ENCODE measurements around the gene ANGPTL2. TPM values are rescaled to one million over a fixed set of nuclear protein-coding genes. Genes with fewer than 3 reads are reported as not detected.

The ANGPTL2 gene
- total and polyA plus RNA-seq, 2 experiments from 2014 or later = 3.0 to 5.8 TPM

- Histone ChIP-seq H3K36me3 (no peaks in the 10 kb centered on the region), H3K9me3 (ENCODE audit: low read depth) (no peaks in the 10 kb centered on the region), H3K27ac (no peak overlapping the region), H3K27me3 (no peaks in the 10 kb centered on the region), H3K4me3 (no peak overlapping the region), H3K4me1 (ENCODE audit: low read depth) (peaks cover 12% of the 10 kb centered on the region)
- DNase-seq (ENCODE audit: low read depth in 1 of 2, low spot score in 1 of 2) = peak; percentile 59 to 78
- TF ChIP-seq, protein P1, sequence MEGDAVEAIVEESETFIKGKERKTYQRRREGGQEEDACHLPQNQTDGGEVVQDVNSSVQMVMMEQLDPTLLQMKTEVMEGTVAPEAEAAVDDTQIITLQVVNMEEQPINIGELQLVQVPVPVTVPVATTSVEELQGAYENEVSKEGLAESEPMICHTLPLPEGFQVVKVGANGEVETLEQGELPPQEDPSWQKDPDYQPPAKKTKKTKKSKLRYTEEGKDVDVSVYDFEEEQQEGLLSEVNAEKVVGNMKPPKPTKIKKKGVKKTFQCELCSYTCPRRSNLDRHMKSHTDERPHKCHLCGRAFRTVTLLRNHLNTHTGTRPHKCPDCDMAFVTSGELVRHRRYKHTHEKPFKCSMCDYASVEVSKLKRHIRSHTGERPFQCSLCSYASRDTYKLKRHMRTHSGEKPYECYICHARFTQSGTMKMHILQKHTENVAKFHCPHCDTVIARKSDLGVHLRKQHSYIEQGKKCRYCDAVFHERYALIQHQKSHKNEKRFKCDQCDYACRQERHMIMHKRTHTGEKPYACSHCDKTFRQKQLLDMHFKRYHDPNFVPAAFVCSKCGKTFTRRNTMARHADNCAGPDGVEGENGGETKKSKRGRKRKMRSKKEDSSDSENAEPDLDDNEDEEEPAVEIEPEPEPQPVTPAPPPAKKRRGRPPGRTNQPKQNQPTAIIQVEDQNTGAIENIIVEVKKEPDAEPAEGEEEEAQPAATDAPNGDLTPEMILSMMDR (IDR thresholded peaks at IDR 0.05; ENCODE audit: low read depth, low read length) = no peak
These were observed 22.4 kb upstream of the ANGPTL2 start for GRCh38 chr9:127144670-127145445.

GRCh38 chr9:127143920-127144465, 21.6 kb upstream of the ANGPTL2 start:
- no peaks in the 10 kb centered on the region for H3K27me3 ChIP-seq
- peaks cover 12% of the 10 kb centered on the region for H3K4me1 ChIP-seq (ENCODE audit: low read depth)
- H3K9me3 ChIP-seq (ENCODE audit: low read depth) = no peaks in the 10 kb centered on the region
- H3K4me3 ChIP-seq = no peak overlapping the region
- H3K27ac ChIP-seq = no peak overlapping the region
- TF ChIP-seq, protein P1 (IDR thresholded peaks at IDR 0.05; ENCODE audit: low read depth, low read length) = no peak
- no peaks in the 10 kb centered on the region for H3K36me3 ChIP-seq
- DNase-seq (ENCODE audit: low read depth in 1 of 2, low spot score in 1 of 2) = no peak

GRCh38 chr9:127142931-127143464, 20.6 kb upstream of the ANGPTL2 start:
- peaks cover 12% of the 10 kb centered on the region for H3K4me1 ChIP-seq (ENCODE audit: low read depth)
- H3K27me3 ChIP-seq = no peaks in the 10 kb centered on the region
- no peak overlapping the region for H3K4me3 ChIP-seq
- TF ChIP-seq, protein P1 (IDR thresholded peaks at IDR 0.05; ENCODE audit: low read depth, low read length) = no peak
- no peak for DNase-seq (ENCODE audit: low read depth in 1 of 2, low spot score in 1 of 2)
- no peak overlapping the region for H3K27ac ChIP-seq
- H3K9me3 ChIP-seq (ENCODE audit: low read depth) = no peaks in the 10 kb centered on the region
- no peaks in the 10 kb centered on the region for H3K36me3 ChIP-seq

GRCh38 chr9:127142291-127142690, 19.9 kb upstream of the ANGPTL2 start:
- no peaks in the 10 kb centered on the region for H3K27me3 ChIP-seq
- TF ChIP-seq, protein P1 (IDR thresholded peaks at IDR 0.05; ENCODE audit: low read depth, low read length) = no peak
- H3K4me3 ChIP-seq = no peak overlapping the region
- peaks cover 12% of the 10 kb centered on the region for H3K4me1 ChIP-seq (ENCODE audit: low read depth)
- H3K27ac ChIP-seq = no peak overlapping the region
- no peaks in the 10 kb centered on the region for H3K36me3 ChIP-seq
- H3K9me3 ChIP-seq (ENCODE audit: low read depth) = no peaks in the 10 kb centered on the region
- DNase-seq (ENCODE audit: low read depth in 1 of 2, low spot score in 1 of 2) = no peak

DNA sequence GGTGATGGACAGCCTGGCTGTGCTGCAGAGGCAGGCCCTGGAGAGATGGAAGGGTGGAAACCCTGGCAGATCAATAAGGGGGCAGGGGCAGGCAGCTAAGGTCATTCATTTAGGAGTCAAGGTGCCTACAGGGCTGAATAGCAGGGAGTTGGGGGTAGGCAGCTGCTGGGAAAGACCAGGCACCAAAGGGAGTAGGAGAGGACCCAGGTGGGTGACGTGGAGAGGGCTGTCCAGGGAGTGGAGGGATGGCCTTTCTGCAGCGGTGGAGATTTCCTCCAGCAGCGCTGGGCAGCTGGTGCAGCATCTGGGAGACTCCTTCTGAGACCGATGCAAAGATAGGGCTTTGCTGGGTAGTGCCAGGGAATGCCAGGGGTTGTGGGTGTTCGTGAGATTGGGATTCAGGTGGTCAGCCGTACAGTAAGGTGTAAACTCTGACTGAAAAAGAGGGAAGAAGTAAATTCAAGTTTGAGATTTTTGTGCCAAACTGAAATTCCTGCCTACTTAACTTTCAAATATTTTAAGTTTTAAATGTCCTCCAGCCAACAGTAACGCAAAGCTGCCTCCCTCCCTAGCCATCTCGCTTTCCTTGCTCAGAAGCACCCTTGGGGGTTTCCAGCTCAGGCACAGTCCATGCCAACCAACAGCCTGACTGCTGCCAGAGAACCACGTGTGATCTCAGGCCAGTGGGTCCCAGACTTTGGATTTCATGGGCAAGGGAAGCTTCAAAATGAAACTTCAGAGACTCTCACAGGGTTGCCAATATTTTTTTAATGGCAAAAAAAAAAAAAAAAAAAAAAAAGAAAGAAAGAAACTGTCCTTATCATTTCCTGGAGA, 18.6 kb upstream of the ANGPTL2 start:
- H3K9me3 ChIP-seq (ENCODE audit: low read depth) = no peaks in the 10 kb centered on the region
- no peak for DNase-seq (ENCODE audit: low read depth in 1 of 2, low spot score in 1 of 2)
- no peak overlapping the region for H3K4me3 ChIP-seq
- no peak overlapping the region for H3K27ac ChIP-seq
- peaks cover 12% of the 10 kb centered on the region for H3K4me1 ChIP-seq (ENCODE audit: low read depth)
- no peaks in the 10 kb centered on the region for H3K27me3 ChIP-seq
- H3K36me3 ChIP-seq = no peaks in the 10 kb centered on the region
- TF ChIP-seq, protein P1 (IDR thresholded peaks at IDR 0.05; ENCODE audit: low read depth, low read length) = no peak

All from cardiac muscle cell (in vitro differentiated cells and primary cell).